Breast epithelium (tissue), 4 donors: ENCODE measurements around the gene LRCH4. TPM values are rescaled to one million over a fixed set of nuclear protein-coding genes. Genes with fewer than 3 reads are reported as not detected.

Source experiments
- DNase-seq, 2 donors: peaks; one replicate each; pipeline ENCODE4 v3.0.0-alpha.2; 2019; ENCODE audit warnings: low spot score in 2 of 2
- H3K27ac ChIP-seq, 2 donors: fragments of 200-600 bp; sonication (generic) in 1 of 2; one replicate each; pipeline ENCODE4 v1.5.1; 2016 to 2019; ENCODE audit warnings: mild to moderate bottlenecking in 1 of 2
- H3K27me3 ChIP-seq, 2 donors: fragments of 200-600 bp; sonication (generic) in 1 of 2; one replicate each; pipeline versions ENCODE4 v1.5.1 to v1.6.0; 2017 to 2019; ENCODE audit warnings: control low read depth in 1 of 2, mild to moderate bottlenecking in 1 of 2
- H3K36me3 ChIP-seq: fragments of 200-600 bp; one replicate; pipeline ENCODE4 v1.5.1; 2019
- H3K4me1 ChIP-seq, 2 donors: fragments of 200-600 bp; sonication (generic); one replicate each; pipeline ENCODE4 v1.5.1; 2016 to 2019; ENCODE audit warnings: control low read depth in 1 of 2
- H3K4me3 ChIP-seq, 3 donors: fragments of 200-600 bp; sonication (generic); 1 replicate in 2 of 3; 2 replicates in 1 of 3; pipeline ENCODE4 v1.5.1; 2016 to 2019; ENCODE audit warnings: mild to moderate bottlenecking in 3 of 3, moderate library complexity in 2 of 3
- H3K9me3 ChIP-seq, 2 donors: fragments of 200-600 bp; sonication (generic) in 1 of 2; one replicate each; pipeline ENCODE4 v1.5.1; 2016 to 2019; ENCODE audit warnings: control low read depth in 1 of 2
- POLR2A ChIP-seq: fragments of 450-650 bp; IDR thresholded peaks from one replicate; pipeline ENCODE4 v1.6.1; 2016; ENCODE audit warnings: antibody characterized with exemption, mild to moderate bottlenecking, moderate library complexity
- POLR2AphosphoS5 ChIP-seq, 3 donors: sonication (generic); formaldehyde crosslinking; IDR thresholded peaks; one replicate each; pipeline ENCODE4 v1.6.1; 2017; ENCODE audit warnings: antibody characterized with exemption in 3 of 3
- intact Hi-C: fragments of 100-400 bp; cut with DNase I; formaldehyde crosslinking; loops from one replicate; pipeline ENCODE4 v1.15.1; 2023; ENCODE audit warnings: low total_unique reads
- total RNA-seq, 3 donors: library from RNA; depleted of rRNA; stranded (reverse); fragments of >200 nt; gene quantifications; one replicate each; pipeline ENCODE4 v1.1.0, GENCODE V29; 2016
- TF ChIP-seq, protein P1 (sequence below), 3 donors: fragments of 450-650 bp; IDR thresholded peaks; one replicate each; pipeline ENCODE4 v1.5.1; 2016 to 2017; ENCODE audit warnings: antibody characterized with exemption in 3 of 3, mild to moderate bottlenecking in 3 of 3, moderate library complexity in 3 of 3

The LRCH4 gene
- total RNA-seq, 3 donors from 2014 or later: 49.6 to 89.1 (median 88.1) TPM

GRCh38 chr7:100573691-100574361, 12.1 kb downstream of the LRCH4 start, which contains the start of gene SAP25:
SAP25 (minus strand) TSS chr7:100573900; CDS start chr7:100573742, 158 bp downstream.
- no peak for DNase-seq
- H3K4me3 ChIP-seq: no peak within 1 kb of the TSS
- intact Hi-C loops: loop anchor here (10.0 kb wide), 2 partner anchors 111 to 1301 kb away; no protein-coding TSS in a partner anchor
- H3K36me3 ChIP-seq: peaks cover 8% of the 10 kb centered on the region
- TF ChIP-seq POLR2A (no peak), POLR2AphosphoS5 (IDR thresholded peaks at IDR 0.05) (no peak)
- TF ChIP-seq, protein P1, sequence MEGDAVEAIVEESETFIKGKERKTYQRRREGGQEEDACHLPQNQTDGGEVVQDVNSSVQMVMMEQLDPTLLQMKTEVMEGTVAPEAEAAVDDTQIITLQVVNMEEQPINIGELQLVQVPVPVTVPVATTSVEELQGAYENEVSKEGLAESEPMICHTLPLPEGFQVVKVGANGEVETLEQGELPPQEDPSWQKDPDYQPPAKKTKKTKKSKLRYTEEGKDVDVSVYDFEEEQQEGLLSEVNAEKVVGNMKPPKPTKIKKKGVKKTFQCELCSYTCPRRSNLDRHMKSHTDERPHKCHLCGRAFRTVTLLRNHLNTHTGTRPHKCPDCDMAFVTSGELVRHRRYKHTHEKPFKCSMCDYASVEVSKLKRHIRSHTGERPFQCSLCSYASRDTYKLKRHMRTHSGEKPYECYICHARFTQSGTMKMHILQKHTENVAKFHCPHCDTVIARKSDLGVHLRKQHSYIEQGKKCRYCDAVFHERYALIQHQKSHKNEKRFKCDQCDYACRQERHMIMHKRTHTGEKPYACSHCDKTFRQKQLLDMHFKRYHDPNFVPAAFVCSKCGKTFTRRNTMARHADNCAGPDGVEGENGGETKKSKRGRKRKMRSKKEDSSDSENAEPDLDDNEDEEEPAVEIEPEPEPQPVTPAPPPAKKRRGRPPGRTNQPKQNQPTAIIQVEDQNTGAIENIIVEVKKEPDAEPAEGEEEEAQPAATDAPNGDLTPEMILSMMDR (IDR thresholded peaks at IDR 0.05): no peak
- H3K27ac ChIP-seq: no peak within 1 kb of the TSS
- H3K4me1 ChIP-seq: peaks cover 0 to 4% of the 10 kb centered on the region in 2 donors
- no peaks in the 10 kb centered on the region for H3K9me3 ChIP-seq
- H3K27me3 ChIP-seq: no peaks in the 10 kb centered on the region

DNA sequence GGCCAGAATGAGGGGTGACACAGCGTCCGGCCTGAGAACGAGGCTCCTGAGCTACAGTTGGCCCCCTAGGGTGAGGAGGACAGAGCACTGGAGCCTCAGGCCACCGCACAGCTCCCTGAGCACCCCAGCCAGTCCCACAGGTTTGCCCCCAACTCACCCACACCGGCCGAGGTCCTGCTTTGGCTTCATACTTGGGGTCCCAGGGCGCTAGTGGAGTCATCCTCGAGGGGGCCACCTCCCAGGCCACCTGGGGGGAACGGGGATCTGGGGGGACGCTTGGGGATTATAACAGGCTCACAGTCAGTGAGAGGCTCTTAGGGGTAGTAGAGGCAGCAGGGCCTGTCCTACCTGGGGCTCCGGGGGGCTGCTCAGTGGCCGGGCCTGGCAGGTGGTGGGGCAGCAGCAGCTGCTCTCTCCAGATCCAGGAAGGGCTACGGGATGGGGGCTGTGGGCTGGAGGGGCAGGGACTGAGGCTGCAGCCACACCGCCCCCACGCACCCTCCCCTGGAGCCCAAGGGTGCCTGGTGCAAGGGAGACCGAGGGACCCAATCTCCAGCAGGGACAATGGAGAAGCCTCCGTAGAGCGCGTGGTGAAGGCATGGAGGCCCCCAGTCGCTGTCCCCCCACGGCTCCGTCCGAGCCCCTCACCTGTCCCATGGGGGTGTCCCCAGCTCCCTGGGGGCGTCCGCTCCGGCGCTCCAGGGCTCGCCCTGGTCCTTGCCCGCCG, 12.8 kb downstream of the LRCH4 start:
- TF ChIP-seq POLR2A (no peak), POLR2AphosphoS5 (IDR thresholded peaks at IDR 0.05) (no peak)
- TF ChIP-seq, protein P1 (IDR thresholded peaks at IDR 0.05): no peak
- Histone ChIP-seq H3K4me1 (peaks cover 0 to 4% of the 10 kb centered on the region in 2 donors), H3K27ac (no peak overlapping the region), H3K27me3 (no peaks in the 10 kb centered on the region), H3K4me3 (no peak overlapping the region), H3K9me3 (no peaks in the 10 kb centered on the region), H3K36me3 (peaks cover 8% of the 10 kb centered on the region)
- no peak for DNase-seq
- intact Hi-C loops: loop anchor here (10.0 kb wide), 2 partner anchors 112 to 1302 kb away; no protein-coding TSS in a partner anchor

GRCh38 chr7:100572281-100572948, 13.5 kb downstream of the LRCH4 start:
- intact Hi-C loops: loop anchor here (10.0 kb wide), 2 partner anchors 112 to 1302 kb away; no protein-coding TSS in a partner anchor
- Histone ChIP-seq H3K4me1 (peaks cover 0 to 4% of the 10 kb centered on the region in 2 donors), H3K4me3 (no peak overlapping the region), H3K36me3 (peaks cover 8% of the 10 kb centered on the region), H3K9me3 (no peaks in the 10 kb centered on the region), H3K27ac (no peak overlapping the region), H3K27me3 (no peaks in the 10 kb centered on the region)
- no peak for DNase-seq
- TF ChIP-seq POLR2AphosphoS5 (IDR thresholded peaks at IDR 0.05) (no peak), POLR2A (no peak)
- TF ChIP-seq, protein P1 (IDR thresholded peaks at IDR 0.05): no peak

DNA sequence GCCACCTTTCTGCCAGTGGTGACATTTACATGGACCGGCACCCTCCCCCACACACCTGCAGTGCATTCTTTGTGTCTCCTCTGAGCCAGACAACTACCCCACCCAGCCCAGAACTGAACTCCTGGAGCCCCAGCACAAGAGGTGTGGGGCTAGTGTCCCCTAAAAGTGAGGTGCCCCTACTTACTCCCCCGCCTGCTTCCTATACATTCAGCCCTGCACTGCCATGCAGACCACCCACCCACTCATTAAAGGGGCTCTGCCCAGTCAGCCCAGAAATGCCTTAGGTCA, 14.2 kb downstream of the LRCH4 start:
- intact Hi-C loops: loop anchor here (10.0 kb wide), 2 partner anchors 113 to 1303 kb away; no protein-coding TSS in a partner anchor

More for the DNA sequence above, 14.2 kb downstream of the LRCH4 start:
- Histone ChIP-seq H3K27me3 (no peaks in the 10 kb centered on the region), H3K27ac (no peak overlapping the region), H3K9me3 (no peaks in the 10 kb centered on the region), H3K36me3 (peaks cover 8% of the 10 kb centered on the region), H3K4me3 (no peak overlapping the region), H3K4me1 (peaks cover 0 to 4% of the 10 kb centered on the region in 2 donors)
- no peak for DNase-seq
- TF ChIP-seq POLR2AphosphoS5 (IDR thresholded peaks at IDR 0.05) (no peak), POLR2A (no peak)
- TF ChIP-seq, protein P1 (IDR thresholded peaks at IDR 0.05): no peak
